NCI-H510A (cell line): ENCODE data around the gene SLC12A7.

ENCODE experiments used
- DNase-seq: peaks from one replicate; lab custom pipeline; 2025; lab: John Stamatoyannopoulos, UW

Gene SLC12A7

GRCh38 chr5:1125030-1125357, 13.1 kb upstream of the SLC12A7 start:
- no peak for DNase-seq

- DNase-seq: no peak
Observed at GRCh38 chr5:1124205-1125029, 12.6 kb upstream of the SLC12A7 start.

- DNase-seq: no peak
Observed at GRCh38 chr5:1123418-1124147, 11.7 kb upstream of the SLC12A7 start.

GRCh38 chr5:1122511-1123294, 10.8 kb upstream of the SLC12A7 start:
- no peak for DNase-seq

GRCh38 chr5:1121891-1122290, 10.0 kb upstream of the SLC12A7 start:
- no peak for DNase-seq

- DNase-seq: no peak
Observed at GRCh38 chr5:1121044-1121443, 9.2 kb upstream of the SLC12A7 start.

GRCh38 chr5:1120236-1120999, 8.6 kb upstream of the SLC12A7 start:
- no peak for DNase-seq

GRCh38 chr5:1119312-1119831, 7.5 kb upstream of the SLC12A7 start:
- no peak for DNase-seq

- peak; percentile 49 for DNase-seq
Observed at GRCh38 chr5:1118738-1119137, 6.9 kb upstream of the SLC12A7 start.

GRCh38 chr5:1118231-1118698, 6.4 kb upstream of the SLC12A7 start:
- DNase-seq: peak; percentile 57

- DNase-seq: no peak
Observed at GRCh38 chr5:1116977-1117376, 5.1 kb upstream of the SLC12A7 start.

- no peak for DNase-seq
Observed at GRCh38 chr5:1116109-1116740, 4.4 kb upstream of the SLC12A7 start.

- no peak for DNase-seq
Observed at GRCh38 chr5:1115123-1115815, 3.4 kb upstream of the SLC12A7 start.

- no peak for DNase-seq
Observed at GRCh38 chr5:1113805-1114586, 2.1 kb upstream of the SLC12A7 start.

- DNase-seq: no peak
Observed at GRCh38 chr5:1113332-1113690, 1.4 kb upstream of the SLC12A7 start.

- no peak for DNase-seq
Observed at GRCh38 chr5:1112596-1113331, 901 bp upstream of the SLC12A7 start.

- peak; percentile 72 for DNase-seq
Observed at GRCh38 chr5:1111241-1111726, 579 bp downstream of the SLC12A7 start.

GRCh38 chr5:1110307-1111240, 1.3 kb downstream of the SLC12A7 start:
- DNase-seq: no peak
